ENCODE measurements around the gene IL12B. TPM values are rescaled to one million over a fixed set of nuclear protein-coding genes. Genes with fewer than 3 reads are reported as not detected.

The IL12B gene
- total and polyA plus RNA-seq, 2 donors from 2014 or later = not detected

DNA sequence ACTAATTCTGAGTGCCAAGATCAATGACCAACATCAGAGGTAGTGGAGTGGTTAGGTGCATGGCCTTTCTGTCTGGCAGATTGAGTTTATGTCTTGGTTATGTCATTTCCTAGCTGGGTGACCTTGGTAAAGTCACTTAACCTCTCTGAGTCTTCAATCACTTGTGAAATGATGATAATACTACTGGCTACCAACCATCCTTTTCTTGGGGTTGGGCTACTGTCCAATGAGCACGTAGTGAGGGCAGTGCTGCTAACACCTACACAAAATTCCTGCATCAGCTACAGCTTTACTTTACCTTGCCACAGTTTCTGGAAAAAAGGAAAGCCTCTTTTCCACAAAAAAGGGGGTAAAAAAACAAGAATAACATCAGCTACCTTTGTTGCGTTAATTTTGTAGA lies 12.4 kb downstream of the IL12B start:
- TF ChIP-seq, protein P1, sequence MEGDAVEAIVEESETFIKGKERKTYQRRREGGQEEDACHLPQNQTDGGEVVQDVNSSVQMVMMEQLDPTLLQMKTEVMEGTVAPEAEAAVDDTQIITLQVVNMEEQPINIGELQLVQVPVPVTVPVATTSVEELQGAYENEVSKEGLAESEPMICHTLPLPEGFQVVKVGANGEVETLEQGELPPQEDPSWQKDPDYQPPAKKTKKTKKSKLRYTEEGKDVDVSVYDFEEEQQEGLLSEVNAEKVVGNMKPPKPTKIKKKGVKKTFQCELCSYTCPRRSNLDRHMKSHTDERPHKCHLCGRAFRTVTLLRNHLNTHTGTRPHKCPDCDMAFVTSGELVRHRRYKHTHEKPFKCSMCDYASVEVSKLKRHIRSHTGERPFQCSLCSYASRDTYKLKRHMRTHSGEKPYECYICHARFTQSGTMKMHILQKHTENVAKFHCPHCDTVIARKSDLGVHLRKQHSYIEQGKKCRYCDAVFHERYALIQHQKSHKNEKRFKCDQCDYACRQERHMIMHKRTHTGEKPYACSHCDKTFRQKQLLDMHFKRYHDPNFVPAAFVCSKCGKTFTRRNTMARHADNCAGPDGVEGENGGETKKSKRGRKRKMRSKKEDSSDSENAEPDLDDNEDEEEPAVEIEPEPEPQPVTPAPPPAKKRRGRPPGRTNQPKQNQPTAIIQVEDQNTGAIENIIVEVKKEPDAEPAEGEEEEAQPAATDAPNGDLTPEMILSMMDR (IDR thresholded peaks at IDR 0.05; ENCODE audit: borderline replicate concordance, extremely low read depth, insufficient read depth) = no peak
- Histone ChIP-seq H3K27ac (ENCODE audit: low read depth in 2 of 2, low read length in 2 of 2) (no peak overlapping the region), H3K4me3 (ENCODE audit: low read length in 3 of 3) (no peak overlapping the region), H3K9me3 (ENCODE audit: control insufficient read depth in 2 of 3, insufficient read depth in 1 of 3, low read length in 3 of 3) (no peaks in the 10 kb centered on the region), H3K27me3 (ENCODE audit: control insufficient read depth, insufficient read depth, low read length) (no peaks in the 10 kb centered on the region), H3K4me1 (ENCODE audit: control insufficient read depth in 2 of 3, insufficient read depth in 2 of 3, low read depth in 1 of 3, low read length in 3 of 3) (no peaks in the 10 kb centered on the region), H3K36me3 (ENCODE audit: control insufficient read depth in 2 of 3, insufficient read depth in 3 of 3, low read length in 3 of 3) (no peaks in the 10 kb centered on the region), H3K9ac (ENCODE audit: low read length in 3 of 3) (no peak overlapping the region)
- intact Hi-C loops (cut with DNase I) = no loop called here
- FAIRE-seq (no peak), DNase-seq (no peak)

GRCh38 chr5:159316519-159317383 lies 13.5 kb downstream of the IL12B start:
- H3K4me1 ChIP-seq (ENCODE audit: control insufficient read depth in 2 of 3, insufficient read depth in 2 of 3, low read depth in 1 of 3, low read length in 3 of 3) = no peaks in the 10 kb centered on the region
- intact Hi-C loops (cut with DNase I) = no loop called here
- H3K36me3 ChIP-seq (ENCODE audit: control insufficient read depth in 2 of 3, insufficient read depth in 3 of 3, low read length in 3 of 3) = no peaks in the 10 kb centered on the region
- no peak overlapping the region for H3K4me3 ChIP-seq (ENCODE audit: low read length in 3 of 3)
- no peak for FAIRE-seq
- no peaks in the 10 kb centered on the region for H3K9me3 ChIP-seq (ENCODE audit: control insufficient read depth in 2 of 3, insufficient read depth in 1 of 3, low read length in 3 of 3)
- H3K9ac ChIP-seq (ENCODE audit: low read length in 3 of 3) = no peak overlapping the region
- no peaks in the 10 kb centered on the region for H3K27me3 ChIP-seq (ENCODE audit: control insufficient read depth, insufficient read depth, low read length)
- no peak overlapping the region for H3K27ac ChIP-seq (ENCODE audit: low read depth in 2 of 2, low read length in 2 of 2)
- TF ChIP-seq, protein P1 (IDR thresholded peaks at IDR 0.05; ENCODE audit: borderline replicate concordance, extremely low read depth, insufficient read depth) = peak; percentile 70
- DNase-seq = peak in 4 of 5 donors; percentile 38 to 72 (median 51)

GRCh38 chr5:159313197-159313596 lies 17.1 kb downstream of the IL12B start:
- no peaks in the 10 kb centered on the region for H3K9me3 ChIP-seq (ENCODE audit: control insufficient read depth in 2 of 3, insufficient read depth in 1 of 3, low read length in 3 of 3)
- no peaks in the 10 kb centered on the region for H3K27me3 ChIP-seq (ENCODE audit: control insufficient read depth, insufficient read depth, low read length)
- intact Hi-C loops (cut with DNase I) = no loop called here
- no peak overlapping the region for H3K4me3 ChIP-seq (ENCODE audit: low read length in 3 of 3)
- H3K4me1 ChIP-seq (ENCODE audit: control insufficient read depth in 2 of 3, insufficient read depth in 2 of 3, low read depth in 1 of 3, low read length in 3 of 3) = peaks cover 0 to 5% (median 0%) of the 10 kb centered on the region in 3 donors
- no peak for DNase-seq
- H3K36me3 ChIP-seq (ENCODE audit: control insufficient read depth in 2 of 3, insufficient read depth in 3 of 3, low read length in 3 of 3) = no peaks in the 10 kb centered on the region
- H3K27ac ChIP-seq (ENCODE audit: low read depth in 2 of 2, low read length in 2 of 2) = no peak overlapping the region
- FAIRE-seq = no peak
- TF ChIP-seq, protein P1 (IDR thresholded peaks at IDR 0.05; ENCODE audit: borderline replicate concordance, extremely low read depth, insufficient read depth) = no peak
- no peak overlapping the region for H3K9ac ChIP-seq (ENCODE audit: low read length in 3 of 3)
